RPMI8226 (cell line): Measurements from ENCODE around the gene TRIP12.
"Not testable (repeated sequence)": the region's sequence is repeated elsewhere in the genome, so short reads cannot be mapped to it uniquely, and the experiment has no call there.

ENCODE experiments used
- DNase-seq: peaks from one replicate; pipeline ENCODE4 v3.0.0-alpha.2; 2015

The TRIP12 gene

GRCh38 chr2:229870903-229871656, 50.7 kb downstream of the TRIP12 start:
- DNase-seq = no peak

GRCh38 chr2:229869226-229869625, 52.6 kb downstream of the TRIP12 start:
- DNase-seq = no peak

- DNase-seq = no peak
Observed at GRCh38 chr2:229868794-229869193, 53.0 kb downstream of the TRIP12 start.

GRCh38 chr2:229865033-229865432, 56.8 kb downstream of the TRIP12 start:
- DNase-seq = no peak

GRCh38 chr2:229861431-229861830, 60.4 kb downstream of the TRIP12 start:
- DNase-seq = no peak

- no peak for DNase-seq
Observed at GRCh38 chr2:229860334-229860733, 61.5 kb downstream of the TRIP12 start.

GRCh38 chr2:229858351-229858750, 63.5 kb downstream of the TRIP12 start:
- no peak for DNase-seq

- no peak for DNase-seq
Observed at GRCh38 chr2:229857634-229858033, 64.2 kb downstream of the TRIP12 start.

- peak; percentile 6 for DNase-seq
Observed at GRCh38 chr2:229856413-229856812, 65.4 kb downstream of the TRIP12 start.

GRCh38 chr2:229855116-229855515, 66.7 kb downstream of the TRIP12 start:
- DNase-seq = no peak

GRCh38 chr2:229852565-229852964, 69.2 kb downstream of the TRIP12 start:
- DNase-seq = no peak

- no peak for DNase-seq
Observed at GRCh38 chr2:229851870-229852269, 69.9 kb downstream of the TRIP12 start.

GRCh38 chr2:229850355-229851275, 71.2 kb downstream of the TRIP12 start:
- DNase-seq = not testable (repeated sequence)

GRCh38 chr2:229849073-229849472, 72.7 kb downstream of the TRIP12 start:
- no peak for DNase-seq

GRCh38 chr2:229843613-229844012, 78.2 kb downstream of the TRIP12 start:
- DNase-seq = no peak

GRCh38 chr2:229838729-229839128, 83.1 kb downstream of the TRIP12 start:
- DNase-seq = no peak

GRCh38 chr2:229836847-229837246, 85.0 kb downstream of the TRIP12 start:
- no peak for DNase-seq

GRCh38 chr2:229835596-229836283, 86.1 kb downstream of the TRIP12 start:
- no peak for DNase-seq

GRCh38 chr2:229834368-229834767, 87.4 kb downstream of the TRIP12 start:
- not testable (repeated sequence) for DNase-seq

GRCh38 chr2:229832510-229832898, 89.3 kb downstream of the TRIP12 start:
- DNase-seq = no peak

GRCh38 chr2:229831805-229832509, 89.9 kb downstream of the TRIP12 start:
- DNase-seq = no peak

- DNase-seq = no peak
Observed at GRCh38 chr2:229825476-229825875, 96.3 kb downstream of the TRIP12 start.

- no peak for DNase-seq
Observed at GRCh38 chr2:229821316-229821715, 100.5 kb downstream of the TRIP12 start.
